Dendritic cell treated with granulocyte-macrophage colony-stimulating factor and Interleukin-4, amounts not matched to agents 40 ng/mL and 50 ng/mL, for 4 days (primary cell): ENCODE measurements around the gene ZBTB1.
"Not testable (repeated sequence)": the region's sequence is repeated elsewhere in the genome, so short reads cannot be mapped to it uniquely, and the experiment has no call there.

Source experiments
- H3K27ac Mint-ChIP-seq: one replicate; pipeline ENCODE4 v1.8.0; 2022; ENCODE audit warnings: mild to moderate bottlenecking, mixed read lengths
- H3K27me3 Mint-ChIP-seq: one replicate; pipeline ENCODE4 v1.8.0; 2022; ENCODE audit warnings: mild to moderate bottlenecking, mixed read lengths
- H3K36me3 Mint-ChIP-seq: one replicate; pipeline ENCODE4 v1.8.0; 2022; ENCODE audit warnings: low read depth, mixed read lengths
- H3K4me1 Mint-ChIP-seq: one replicate; pipeline ENCODE4 v1.8.0; 2022; ENCODE audit warnings: low read depth, mixed read lengths
- H3K4me3 Mint-ChIP-seq: one replicate; pipeline ENCODE4 v1.8.0; 2022; ENCODE audit warnings: mild to moderate bottlenecking, moderate library complexity, mixed read lengths
- H3K9me3 Mint-ChIP-seq: one replicate; pipeline ENCODE4 v1.8.0; 2022; ENCODE audit warnings: mixed read lengths
- intact Hi-C: fragments of 100-400 bp; cut with micrococcal nuclease; formaldehyde crosslinking; loops from one replicate; pipeline ENCODE4 v1.15.0; 2022

The ZBTB1 gene

DNA sequence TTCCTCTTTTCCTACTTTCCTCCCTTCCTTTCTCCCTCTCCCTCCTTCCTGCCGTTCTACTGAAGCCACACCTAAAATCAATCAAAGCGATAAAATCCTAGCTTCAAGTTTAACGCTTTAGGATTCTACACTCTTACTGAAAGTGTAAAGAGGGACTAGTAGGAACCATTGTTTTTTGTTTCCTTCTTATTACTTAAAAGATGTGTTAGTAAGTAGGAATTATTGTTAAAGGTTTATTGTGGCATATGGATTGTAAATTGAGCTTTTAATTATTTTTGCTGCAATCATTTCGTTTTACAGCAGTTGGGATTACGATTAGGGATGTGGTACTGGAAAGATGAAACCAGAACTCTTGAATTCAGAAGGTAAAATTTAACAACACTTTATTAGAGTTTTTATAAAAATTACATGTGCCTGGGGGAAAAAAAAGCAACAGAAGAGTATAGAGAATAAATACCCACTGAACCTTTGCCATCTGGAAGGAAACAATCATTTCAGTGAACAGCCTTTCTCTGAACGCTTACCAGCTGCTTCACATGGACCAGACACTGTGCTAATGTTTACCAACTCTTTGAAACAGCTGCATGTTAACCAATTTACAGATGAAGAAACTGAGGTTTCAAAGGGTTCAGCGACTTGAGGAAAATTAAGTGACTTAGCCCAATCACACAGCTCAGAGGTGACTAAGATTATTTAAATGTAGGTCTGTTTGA is 46.2 kb downstream of the ZBTB1 start:
- Mint-ChIP-seq H3K4me1 (peaks cover 9% of the 10 kb centered on the region), H3K27me3 (peaks cover 59% of the 10 kb centered on the region), H3K36me3 (no peaks in the 10 kb centered on the region), H3K9me3 (no peaks in the 10 kb centered on the region), H3K4me3 (no peak overlapping the region), H3K27ac (no peak overlapping the region)
- intact Hi-C loops, result no loop called here

DNA sequence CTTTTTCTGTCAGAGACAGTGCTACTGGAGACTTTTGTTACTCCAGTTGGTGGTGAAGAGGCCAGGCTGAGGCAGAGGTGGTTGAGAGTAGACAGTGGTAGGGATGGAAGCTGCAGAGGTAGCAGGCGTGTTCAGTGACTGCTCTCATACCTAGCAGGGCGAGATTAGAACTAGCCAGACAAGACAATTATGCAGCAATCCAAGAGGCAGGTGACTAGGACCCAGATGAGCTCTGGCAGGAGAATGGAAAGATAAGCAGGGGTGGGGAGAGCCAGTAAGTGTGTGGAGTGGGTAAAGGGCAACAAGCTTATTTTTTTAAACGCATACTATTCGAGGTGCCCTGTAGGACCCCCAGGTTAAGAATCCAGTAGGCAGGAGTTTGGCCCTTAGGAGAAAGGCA is 50.0 kb downstream of the ZBTB1 start:
- H3K36me3 Mint-ChIP-seq, result no peaks in the 10 kb centered on the region
- no peaks in the 10 kb centered on the region for H3K9me3 Mint-ChIP-seq
- H3K27ac Mint-ChIP-seq, result no peak overlapping the region
- intact Hi-C loops, result no loop called here
- peaks cover 2% of the 10 kb centered on the region for H3K4me1 Mint-ChIP-seq
- peaks cover 37% of the 10 kb centered on the region for H3K27me3 Mint-ChIP-seq
- H3K4me3 Mint-ChIP-seq, result no peak overlapping the region

DNA sequence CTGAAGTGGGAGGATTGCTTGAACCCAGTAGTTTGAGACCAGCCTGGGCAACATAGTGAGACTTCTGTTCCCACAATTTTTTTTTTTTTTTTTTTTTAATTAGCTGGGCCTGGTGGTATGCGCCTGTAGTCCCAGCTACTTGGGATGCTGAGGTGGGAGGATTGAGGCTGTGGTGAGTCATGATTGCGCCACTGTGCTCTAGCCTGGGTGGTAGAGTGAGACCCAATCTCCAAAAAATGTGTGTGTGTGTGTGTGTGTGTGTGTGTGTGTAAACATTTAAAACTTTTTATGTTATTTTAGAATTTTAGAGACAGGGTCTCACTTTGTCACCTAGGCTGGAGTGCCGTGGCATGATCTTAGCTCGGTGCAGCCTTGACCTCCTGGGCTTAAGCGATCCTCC is 52.0 kb downstream of the ZBTB1 start:
- intact Hi-C loops, result no loop called here
- no peaks in the 10 kb centered on the region for H3K4me1 Mint-ChIP-seq
- H3K4me3 Mint-ChIP-seq, result no peak overlapping the region
- peaks cover 22% of the 10 kb centered on the region for H3K27me3 Mint-ChIP-seq
- H3K27ac Mint-ChIP-seq, result no peak overlapping the region
- no peaks in the 10 kb centered on the region for H3K9me3 Mint-ChIP-seq
- no peaks in the 10 kb centered on the region for H3K36me3 Mint-ChIP-seq

DNA sequence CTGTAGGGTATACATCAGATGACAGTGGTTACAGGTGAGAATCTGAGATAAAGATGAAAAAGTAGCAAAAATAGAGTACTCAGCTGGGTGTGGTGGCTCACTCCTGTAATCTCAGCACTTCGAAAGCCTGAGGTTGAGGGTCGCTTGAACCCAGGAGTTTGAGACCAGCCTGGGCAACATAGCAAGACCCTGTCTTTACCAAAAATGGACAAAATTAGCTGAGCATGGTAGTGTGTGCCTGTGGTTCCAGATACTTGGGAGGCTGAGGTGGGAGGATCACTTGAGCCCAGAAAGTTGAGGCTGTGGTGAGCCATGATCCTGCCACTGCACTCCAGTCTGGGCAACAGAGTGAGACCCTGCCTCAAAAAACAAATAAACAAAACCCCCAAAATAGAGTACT is 53.6 kb downstream of the ZBTB1 start:
- intact Hi-C loops, H3K27me3 Mint-ChIP-seq, H3K4me1 Mint-ChIP-seq, H3K4me3 Mint-ChIP-seq, H3K9me3 Mint-ChIP-seq, H3K36me3 Mint-ChIP-seq, H3K27ac Mint-ChIP-seq: not testable (repeated sequence)

DNA sequence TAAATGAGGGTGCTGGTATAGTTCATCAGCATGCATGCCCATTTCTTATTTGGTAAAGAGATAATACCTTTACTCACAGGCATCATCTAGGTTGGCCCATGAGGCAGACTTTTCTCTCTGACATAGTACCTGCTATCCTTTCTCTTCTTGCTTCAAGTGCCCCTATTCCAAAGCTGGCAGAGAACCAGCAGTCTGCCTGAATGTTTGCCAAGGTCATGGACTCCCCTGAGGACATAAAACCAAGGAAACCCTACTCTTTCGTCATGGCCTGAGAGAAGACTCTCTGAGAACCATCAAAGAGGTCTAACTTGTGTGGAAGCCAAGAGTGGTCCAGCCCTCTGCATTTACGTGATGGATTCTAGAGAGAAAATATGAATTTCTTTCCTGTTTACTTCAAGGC is 57.1 kb downstream of the ZBTB1 start:
- Mint-ChIP-seq H3K9me3 (no peaks in the 10 kb centered on the region), H3K27me3 (peaks cover 4% of the 10 kb centered on the region), H3K4me1 (no peaks in the 10 kb centered on the region), H3K27ac (no peak overlapping the region), H3K36me3 (no peaks in the 10 kb centered on the region), H3K4me3 (no peak overlapping the region)
- intact Hi-C loops, result no loop called here

DNA sequence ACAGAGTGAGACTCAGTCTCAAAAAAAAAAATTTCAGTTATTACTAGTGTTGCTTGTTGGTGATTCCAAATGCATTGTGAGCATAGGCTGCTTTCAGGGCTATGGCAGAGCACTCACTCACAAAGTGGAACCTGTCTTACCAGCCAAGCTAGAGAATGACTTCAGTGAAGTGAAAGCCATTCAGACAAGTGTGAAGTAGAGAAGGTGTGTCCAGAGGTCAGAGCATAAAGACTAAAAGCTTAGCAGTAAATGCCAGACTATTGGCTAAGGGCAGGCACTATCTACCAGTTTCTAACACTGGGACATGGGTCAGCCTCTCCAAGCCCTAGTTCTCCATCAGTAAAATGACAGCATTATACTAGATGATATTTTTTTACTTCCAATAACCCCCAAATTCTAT is 57.9 kb downstream of the ZBTB1 start:
- H3K27me3 Mint-ChIP-seq, result peaks cover 4% of the 10 kb centered on the region
- H3K27ac Mint-ChIP-seq, result no peak overlapping the region
- no peaks in the 10 kb centered on the region for H3K9me3 Mint-ChIP-seq
- H3K4me1 Mint-ChIP-seq, result no peaks in the 10 kb centered on the region
- no peaks in the 10 kb centered on the region for H3K36me3 Mint-ChIP-seq
- no peak overlapping the region for H3K4me3 Mint-ChIP-seq
- intact Hi-C loops, result no loop called here

DNA sequence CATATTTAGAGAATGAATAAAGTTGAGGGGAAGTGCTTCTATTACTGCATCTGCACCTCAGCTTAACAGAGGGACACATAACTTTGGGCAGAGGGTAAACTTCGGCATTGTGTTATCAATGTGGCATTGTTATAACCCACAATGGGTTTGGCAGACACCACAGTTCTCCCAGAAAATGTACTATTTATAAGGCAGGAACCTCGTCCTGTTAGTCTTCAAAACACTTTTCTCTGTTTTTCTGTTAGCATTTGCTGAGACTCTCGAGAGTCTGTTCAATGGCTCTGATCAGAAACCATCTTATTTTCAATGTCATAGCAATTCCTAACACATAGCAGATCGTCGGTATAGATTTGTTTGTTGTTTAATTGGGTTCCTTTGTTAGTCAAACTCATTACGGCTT is 59.1 kb downstream of the ZBTB1 start:
- H3K4me3 Mint-ChIP-seq, result no peak overlapping the region
- no peaks in the 10 kb centered on the region for H3K4me1 Mint-ChIP-seq
- no peaks in the 10 kb centered on the region for H3K9me3 Mint-ChIP-seq
- intact Hi-C loops, result no loop called here
- H3K36me3 Mint-ChIP-seq, result no peaks in the 10 kb centered on the region
- H3K27ac Mint-ChIP-seq, result no peak overlapping the region
- H3K27me3 Mint-ChIP-seq, result peaks cover 4% of the 10 kb centered on the region

DNA sequence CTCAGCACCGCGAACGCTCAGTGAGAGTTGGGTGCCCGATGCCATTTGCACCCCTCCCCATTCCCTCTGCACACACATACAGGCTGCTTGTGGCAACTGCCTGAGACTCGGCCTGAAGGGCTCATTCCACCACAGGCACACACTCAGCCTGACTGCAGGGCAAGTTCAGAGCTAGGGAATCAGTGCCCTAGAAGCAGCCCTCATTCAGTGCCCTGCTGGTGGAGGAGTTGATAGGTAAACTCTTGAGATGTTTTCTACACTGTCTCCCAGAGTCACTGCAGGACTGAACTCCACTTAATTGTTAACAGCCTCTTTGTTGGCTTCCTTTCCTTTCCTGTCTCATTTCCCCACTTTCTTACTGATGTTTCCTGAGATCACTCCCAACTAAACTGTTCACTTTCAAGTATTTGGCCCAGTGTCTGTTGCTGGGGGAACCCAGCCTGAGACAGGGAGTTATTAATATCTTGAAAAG is 62.1 kb downstream of the ZBTB1 start:
- Mint-ChIP-seq H3K4me1 (no peaks in the 10 kb centered on the region), H3K36me3 (no peaks in the 10 kb centered on the region), H3K9me3 (no peaks in the 10 kb centered on the region), H3K27me3 (peaks cover 4% of the 10 kb centered on the region), H3K4me3 (no peak overlapping the region), H3K27ac (no peak overlapping the region)
- intact Hi-C loops, result no loop called here

DNA sequence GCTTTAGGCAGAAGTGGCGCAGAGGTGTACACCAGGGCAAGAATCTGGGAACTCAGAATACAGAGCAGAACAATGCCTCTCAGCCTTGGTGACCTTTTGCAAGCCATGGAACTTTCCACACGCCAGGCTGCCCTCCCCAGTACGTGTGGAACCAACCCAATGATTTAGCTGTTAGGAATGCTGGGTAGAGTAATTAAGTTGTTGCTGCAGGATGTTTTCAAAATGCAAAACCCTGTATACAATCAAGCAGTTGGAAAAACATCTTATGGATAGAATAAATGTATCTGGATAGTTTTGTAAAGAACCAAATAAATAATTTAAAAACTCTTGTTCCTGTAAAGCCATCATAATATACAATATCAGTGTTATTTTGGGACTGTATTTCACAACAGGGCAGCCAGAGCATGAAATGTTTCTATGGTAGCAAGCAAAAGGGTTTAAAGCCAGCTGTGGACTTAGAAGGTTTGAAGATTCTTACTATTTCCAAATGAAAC is 64.6 kb downstream of the ZBTB1 start:
- Mint-ChIP-seq H3K9me3 (no peaks in the 10 kb centered on the region), H3K4me3 (no peak overlapping the region), H3K4me1 (no peaks in the 10 kb centered on the region), H3K27me3 (peaks cover 4% of the 10 kb centered on the region), H3K36me3 (no peaks in the 10 kb centered on the region), H3K27ac (no peak overlapping the region)
- intact Hi-C loops, result no loop called here

DNA sequence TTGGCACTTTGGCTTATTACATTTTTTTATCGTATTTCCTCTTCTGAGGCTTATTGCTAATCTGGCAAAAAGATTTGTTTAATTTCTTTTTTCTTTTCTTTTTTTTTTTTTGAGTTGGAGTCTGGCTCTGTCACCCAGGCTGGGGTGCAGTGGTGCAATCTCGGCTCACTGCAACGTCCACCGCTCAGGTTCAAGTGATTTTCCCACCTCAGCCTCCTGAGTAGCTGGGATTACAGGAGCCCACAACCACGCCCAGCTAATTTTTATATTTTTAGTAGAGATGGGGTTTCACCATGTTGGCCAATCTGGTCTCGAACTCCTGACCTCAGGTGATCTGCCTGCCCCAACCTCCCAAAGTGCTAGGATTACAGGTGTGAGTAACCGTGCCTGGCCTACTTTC is 65.1 kb downstream of the ZBTB1 start:
- H3K27ac Mint-ChIP-seq, intact Hi-C loops, H3K9me3 Mint-ChIP-seq, H3K4me1 Mint-ChIP-seq, H3K36me3 Mint-ChIP-seq, H3K4me3 Mint-ChIP-seq, H3K27me3 Mint-ChIP-seq: not testable (repeated sequence)

DNA sequence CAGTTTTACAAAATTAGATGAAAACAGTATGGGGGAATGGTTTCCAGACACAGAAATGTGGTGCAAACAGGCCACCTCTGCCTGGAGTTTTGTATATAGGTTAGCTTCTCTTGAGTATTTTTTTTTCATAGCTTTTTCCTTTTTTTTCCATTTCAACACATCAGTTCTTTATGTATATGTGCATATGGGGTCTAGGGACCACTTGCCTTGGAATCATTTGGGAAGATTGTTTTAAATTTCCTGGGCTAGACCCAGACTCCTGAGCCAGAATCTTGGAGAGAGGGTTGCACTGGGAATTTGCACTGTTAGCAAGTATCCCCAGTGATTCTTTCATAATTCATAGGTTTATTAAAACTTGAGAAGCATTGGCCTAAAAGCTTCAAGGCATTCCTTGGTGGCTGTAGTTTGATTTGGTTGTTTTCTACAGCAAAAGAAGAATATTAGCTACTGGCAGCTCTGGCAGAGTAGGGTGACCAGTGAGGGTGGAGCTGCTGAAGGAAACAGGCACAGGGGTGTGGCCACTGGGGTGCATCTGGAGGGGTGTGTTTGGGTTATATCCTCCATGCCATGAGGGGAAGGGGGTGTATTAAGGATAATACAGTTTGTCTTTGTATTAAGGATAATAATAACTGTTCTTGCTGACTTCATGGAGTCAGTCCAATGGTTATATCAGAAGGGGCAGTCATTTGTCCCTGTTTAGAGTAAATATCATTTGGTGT is 68.0 kb downstream of the ZBTB1 start:
- Mint-ChIP-seq H3K4me1 (no peaks in the 10 kb centered on the region), H3K4me3 (no peak overlapping the region), H3K9me3 (no peaks in the 10 kb centered on the region), H3K27me3 (no peaks in the 10 kb centered on the region), H3K27ac (no peak overlapping the region), H3K36me3 (no peaks in the 10 kb centered on the region)
- intact Hi-C loops, result no loop called here

DNA sequence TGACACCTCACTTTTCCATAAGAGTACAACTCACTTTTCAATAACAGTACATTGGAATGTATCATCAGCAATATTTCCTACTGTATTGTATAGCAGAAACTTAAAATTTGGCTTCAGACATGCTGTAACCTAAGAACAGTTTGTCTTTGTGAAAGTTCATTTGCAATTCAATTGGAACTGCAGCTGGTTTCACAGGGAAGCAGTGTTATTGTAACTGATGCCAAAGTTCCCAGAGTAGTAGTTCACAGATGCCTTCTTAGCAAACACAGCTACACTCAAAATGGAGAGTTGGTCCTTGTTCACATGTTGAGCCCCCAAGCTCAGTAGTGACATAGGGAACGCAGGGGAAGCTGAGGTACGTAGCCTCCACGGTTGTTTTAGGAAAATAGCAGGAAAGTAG is 68.5 kb downstream of the ZBTB1 start:
- intact Hi-C loops, result no loop called here
- no peaks in the 10 kb centered on the region for H3K4me1 Mint-ChIP-seq
- H3K27ac Mint-ChIP-seq, result no peak overlapping the region
- no peaks in the 10 kb centered on the region for H3K9me3 Mint-ChIP-seq
- no peaks in the 10 kb centered on the region for H3K36me3 Mint-ChIP-seq
- no peak overlapping the region for H3K4me3 Mint-ChIP-seq
- no peaks in the 10 kb centered on the region for H3K27me3 Mint-ChIP-seq
